Ishikawa (cell line): ENCODE measurements around the gene CDCA8.

Source experiments
- CEBPB ChIP-seq: IDR thresholded peaks from 2 replicates; pipeline ENCODE4 v1.6.1; 2012
- CREB1 ChIP-seq: IDR thresholded peaks from 2 replicates; pipeline ENCODE4 v1.6.1; 2012; ENCODE audit warnings: low read depth
- EGR1 ChIP-seq: IDR thresholded peaks from 2 replicates; pipeline ENCODE4 v1.6.1; 2012
- EP300 ChIP-seq: IDR thresholded peaks from 2 replicates; pipeline ENCODE4 v1.6.1; 2012; ENCODE audit warnings: borderline replicate concordance
- FOXM1 ChIP-seq: IDR thresholded peaks from 2 replicates; pipeline ENCODE4 v1.6.1; 2012; ENCODE audit warnings: low read depth, borderline replicate concordance
- MAX ChIP-seq: IDR thresholded peaks from 2 replicates; pipeline ENCODE4 v1.6.1; 2012
- NFIC ChIP-seq: IDR thresholded peaks from 2 replicates; pipeline ENCODE4 v1.6.1; 2012
- RAD21 ChIP-seq: IDR thresholded peaks from 2 replicates; pipeline ENCODE4 v1.6.1; 2012; ENCODE audit warnings: low read depth
- TAF1 ChIP-seq: IDR thresholded peaks from 2 replicates; pipeline ENCODE4 v1.6.1; 2012; ENCODE audit warnings: low read depth, mild to moderate bottlenecking
- TCF12 ChIP-seq: IDR thresholded peaks from 2 replicates; pipeline ENCODE4 v1.6.1; 2012; ENCODE audit warnings: low read depth
- TEAD4 ChIP-seq: IDR thresholded peaks from 2 replicates; pipeline ENCODE4 v1.6.1; 2012
- USF1 ChIP-seq: IDR thresholded peaks from 2 replicates; pipeline ENCODE4 v1.6.1; 2012
- YY1 ChIP-seq: IDR thresholded peaks from 2 replicates; pipeline ENCODE4 v1.6.1; 2012; ENCODE audit warnings: low read depth
- ZBTB7A ChIP-seq: IDR thresholded peaks from 2 replicates; pipeline ENCODE4 v1.6.1; 2012; ENCODE audit warnings: low read depth
- TF ChIP-seq, protein P1 (sequence below): IDR thresholded peaks from 2 replicates; pipeline ENCODE4 v1.6.1; 2012; ENCODE audit warnings: low read depth, mild to moderate bottlenecking

The CDCA8 gene

DNA sequence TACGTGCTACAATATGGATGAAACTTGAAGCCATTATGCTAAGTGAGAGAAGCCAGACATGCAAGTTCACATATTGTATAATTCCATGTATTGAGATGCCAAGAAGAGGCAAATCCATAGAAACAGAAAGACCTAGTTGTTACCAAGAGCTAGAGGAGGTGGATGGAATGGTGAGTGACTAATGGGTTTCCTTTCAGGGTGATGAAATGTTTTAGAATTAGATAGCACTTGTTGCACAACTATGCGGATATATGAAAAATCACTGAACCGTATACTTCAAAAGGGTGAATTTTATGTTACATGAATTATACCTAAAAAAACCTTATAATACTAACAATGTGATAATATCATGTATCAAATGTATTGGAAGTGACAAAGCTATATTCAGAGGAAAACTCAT, 54.5 kb downstream of the CDCA8 start:
- TF ChIP-seq TAF1 (no peak), EP300 (no peak), EGR1 (no peak), RAD21 (no peak), ZBTB7A (no peak), USF1 (no peak), MAX (no peak), TEAD4 (no peak), CREB1 (no peak), YY1 (no peak), CEBPB (no peak), TCF12 (no peak), FOXM1 (no peak), NFIC (no peak)
- TF ChIP-seq, protein P1, sequence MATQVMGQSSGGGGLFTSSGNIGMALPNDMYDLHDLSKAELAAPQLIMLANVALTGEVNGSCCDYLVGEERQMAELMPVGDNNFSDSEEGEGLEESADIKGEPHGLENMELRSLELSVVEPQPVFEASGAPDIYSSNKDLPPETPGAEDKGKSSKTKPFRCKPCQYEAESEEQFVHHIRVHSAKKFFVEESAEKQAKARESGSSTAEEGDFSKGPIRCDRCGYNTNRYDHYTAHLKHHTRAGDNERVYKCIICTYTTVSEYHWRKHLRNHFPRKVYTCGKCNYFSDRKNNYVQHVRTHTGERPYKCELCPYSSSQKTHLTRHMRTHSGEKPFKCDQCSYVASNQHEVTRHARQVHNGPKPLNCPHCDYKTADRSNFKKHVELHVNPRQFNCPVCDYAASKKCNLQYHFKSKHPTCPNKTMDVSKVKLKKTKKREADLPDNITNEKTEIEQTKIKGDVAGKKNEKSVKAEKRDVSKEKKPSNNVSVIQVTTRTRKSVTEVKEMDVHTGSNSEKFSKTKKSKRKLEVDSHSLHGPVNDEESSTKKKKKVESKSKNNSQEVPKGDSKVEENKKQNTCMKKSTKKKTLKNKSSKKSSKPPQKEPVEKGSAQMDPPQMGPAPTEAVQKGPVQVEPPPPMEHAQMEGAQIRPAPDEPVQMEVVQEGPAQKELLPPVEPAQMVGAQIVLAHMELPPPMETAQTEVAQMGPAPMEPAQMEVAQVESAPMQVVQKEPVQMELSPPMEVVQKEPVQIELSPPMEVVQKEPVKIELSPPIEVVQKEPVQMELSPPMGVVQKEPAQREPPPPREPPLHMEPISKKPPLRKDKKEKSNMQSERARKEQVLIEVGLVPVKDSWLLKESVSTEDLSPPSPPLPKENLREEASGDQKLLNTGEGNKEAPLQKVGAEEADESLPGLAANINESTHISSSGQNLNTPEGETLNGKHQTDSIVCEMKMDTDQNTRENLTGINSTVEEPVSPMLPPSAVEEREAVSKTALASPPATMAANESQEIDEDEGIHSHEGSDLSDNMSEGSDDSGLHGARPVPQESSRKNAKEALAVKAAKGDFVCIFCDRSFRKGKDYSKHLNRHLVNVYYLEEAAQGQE, result no peak

DNA sequence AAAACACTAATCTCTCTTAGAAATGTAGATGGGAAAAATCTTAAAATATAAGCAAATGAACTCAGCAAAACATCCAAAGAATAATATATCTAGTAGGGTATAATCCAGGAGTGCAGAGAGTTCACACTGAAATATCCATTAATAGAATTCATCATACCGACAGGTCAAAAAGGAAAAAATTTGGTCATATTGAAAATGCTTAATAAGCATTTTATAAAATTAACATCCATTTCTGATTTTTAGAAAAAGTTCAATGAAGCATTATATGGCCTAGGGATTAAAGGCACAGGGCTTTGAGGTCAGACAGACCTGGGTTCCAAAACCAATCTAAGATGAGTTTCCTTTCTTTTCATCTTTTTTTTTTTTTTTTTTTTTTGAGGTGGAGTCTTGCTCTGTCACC, 56.2 kb downstream of the CDCA8 start:
- TF ChIP-seq EP300 (no peak), TCF12 (no peak), CEBPB (no peak), FOXM1 (no peak), EGR1 (no peak)
- TF ChIP-seq, protein P1, result no peak

DNA sequence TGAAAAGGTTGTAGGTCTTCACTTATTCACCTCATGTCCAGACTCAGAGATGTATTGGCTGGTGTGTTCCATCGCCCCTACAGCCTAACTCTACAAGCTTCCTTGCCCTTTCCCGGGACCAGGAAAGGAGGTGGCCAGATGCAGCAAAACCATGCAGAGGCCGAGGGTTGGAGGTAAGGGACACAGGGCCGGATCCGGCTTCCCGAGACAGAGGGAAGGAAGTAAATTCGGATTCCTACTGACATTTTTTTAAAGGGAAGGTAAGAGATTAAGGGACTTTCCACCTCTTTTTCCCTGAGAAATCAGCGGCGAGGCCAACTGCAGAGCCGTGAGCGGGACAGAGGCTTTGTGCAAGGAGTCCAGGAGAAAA, 59.9 kb downstream of the CDCA8 start:
- no peak for TF ChIP-seq TCF12
- TF ChIP-seq CEBPB, result no peak
- TF ChIP-seq TAF1, result no peak
- TF ChIP-seq, protein P1, result no peak
- no peak for TF ChIP-seq USF1
- no peak for TF ChIP-seq CREB1
- no peak for TF ChIP-seq EGR1
- no peak for TF ChIP-seq NFIC
- no peak for TF ChIP-seq RAD21
- no peak for TF ChIP-seq FOXM1
- TF ChIP-seq TEAD4, result no peak
- TF ChIP-seq EP300, result no peak
- TF ChIP-seq MAX, result no peak
- TF ChIP-seq ZBTB7A, result no peak
- TF ChIP-seq YY1, result no peak

DNA sequence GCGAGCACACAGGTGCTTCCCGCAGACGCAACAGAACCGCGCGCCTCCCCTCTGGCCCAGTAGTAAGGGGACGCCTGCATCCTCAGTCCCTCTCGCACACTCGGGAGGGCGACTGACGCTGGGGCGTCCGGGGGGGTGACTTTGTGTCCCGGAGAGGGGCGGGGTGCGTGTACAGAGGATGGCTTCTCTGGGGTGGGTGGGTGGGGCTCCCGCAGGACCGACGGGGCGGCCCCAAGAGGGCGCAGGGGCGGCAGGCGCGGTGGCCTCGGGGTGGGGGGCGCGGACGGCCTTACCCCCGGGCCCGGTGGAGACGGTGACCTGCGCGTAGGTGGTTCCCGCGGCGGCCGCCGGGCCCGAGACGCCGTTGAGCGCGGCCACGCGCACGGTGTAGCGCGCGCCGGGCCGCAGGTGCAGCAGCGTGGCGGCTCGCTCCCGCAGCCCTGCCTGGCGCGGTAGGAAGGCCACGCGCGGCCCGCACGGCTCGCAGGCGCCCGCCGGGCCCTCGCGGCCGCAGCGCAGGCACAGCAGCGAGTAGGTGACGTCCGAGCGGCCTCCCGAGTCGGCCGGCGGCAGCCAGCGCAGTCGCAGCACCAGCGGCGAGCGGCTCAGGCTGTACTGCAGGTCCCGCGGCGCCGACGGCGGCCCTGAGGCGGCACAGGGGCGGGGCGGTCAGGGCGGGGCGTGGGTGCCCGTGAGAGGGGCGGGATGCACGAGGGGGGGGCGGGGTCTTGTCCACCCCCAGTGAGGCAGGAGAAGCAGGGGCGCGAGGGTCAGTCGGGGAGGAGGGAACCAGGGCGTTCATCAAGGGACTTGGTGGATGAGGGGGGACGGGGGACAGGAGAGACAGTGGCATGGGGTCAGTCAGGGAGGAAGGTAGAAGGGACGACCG, 60.5 kb downstream of the CDCA8 start:
- TF ChIP-seq EGR1 (no peak), MAX (0 out of 2 replicates have a peak, but pooled peaks have one; percentile 49)
